Glomerular endothelial cell (primary cell): ENCODE results near the gene SLC22A12. TPM values are rescaled to one million over a fixed set of nuclear protein-coding genes. Genes with fewer than 3 reads are reported as not detected.

Experiments used
- DNase-seq: peaks from one replicate; pipeline ENCODE4 v3.0.0-alpha.2; 2011; ENCODE audit warnings: low read depth, low spot score; ENCODE audit errors: extremely low read depth
- total RNA-seq: library from RNA; depleted of rRNA; stranded (reverse); fragments of >200 nt; gene quantifications from 2 replicates; pipeline ENCODE4 v1.2.3, GENCODE V29; 2015

The SLC22A12 gene
- total RNA-seq, 1 donor from 2014 or later: not detected

DNA sequence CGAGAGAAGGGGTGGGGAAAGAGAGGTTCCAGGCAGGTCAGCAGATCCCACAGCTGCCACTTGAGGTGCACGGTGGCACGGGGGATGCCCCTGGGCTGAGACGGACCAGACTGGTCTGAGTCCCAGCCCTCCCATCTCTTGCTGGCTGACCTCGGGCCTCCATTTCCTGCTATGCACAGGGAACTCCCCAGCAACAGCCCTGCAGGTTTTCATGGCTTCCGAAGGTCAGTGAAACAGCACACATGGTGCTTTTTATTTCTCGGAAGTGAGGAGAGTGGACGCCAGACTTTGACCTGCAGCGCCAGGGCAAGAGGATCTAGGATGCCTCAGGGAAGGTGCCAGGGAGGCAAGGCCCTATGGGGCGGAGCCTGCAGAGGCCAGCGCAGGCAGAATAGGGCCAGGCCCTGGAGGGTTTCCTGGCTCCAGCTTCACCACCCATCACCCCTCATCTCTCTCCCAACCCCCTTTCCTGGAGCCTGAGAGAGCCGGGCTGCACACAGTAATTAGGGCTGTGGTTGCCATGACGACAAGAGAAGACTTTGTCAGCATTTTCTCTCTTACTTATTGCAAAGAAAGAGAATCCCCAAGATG lies 29.5 kb downstream of the SLC22A12 start:
- no peak for DNase-seq

DNA sequence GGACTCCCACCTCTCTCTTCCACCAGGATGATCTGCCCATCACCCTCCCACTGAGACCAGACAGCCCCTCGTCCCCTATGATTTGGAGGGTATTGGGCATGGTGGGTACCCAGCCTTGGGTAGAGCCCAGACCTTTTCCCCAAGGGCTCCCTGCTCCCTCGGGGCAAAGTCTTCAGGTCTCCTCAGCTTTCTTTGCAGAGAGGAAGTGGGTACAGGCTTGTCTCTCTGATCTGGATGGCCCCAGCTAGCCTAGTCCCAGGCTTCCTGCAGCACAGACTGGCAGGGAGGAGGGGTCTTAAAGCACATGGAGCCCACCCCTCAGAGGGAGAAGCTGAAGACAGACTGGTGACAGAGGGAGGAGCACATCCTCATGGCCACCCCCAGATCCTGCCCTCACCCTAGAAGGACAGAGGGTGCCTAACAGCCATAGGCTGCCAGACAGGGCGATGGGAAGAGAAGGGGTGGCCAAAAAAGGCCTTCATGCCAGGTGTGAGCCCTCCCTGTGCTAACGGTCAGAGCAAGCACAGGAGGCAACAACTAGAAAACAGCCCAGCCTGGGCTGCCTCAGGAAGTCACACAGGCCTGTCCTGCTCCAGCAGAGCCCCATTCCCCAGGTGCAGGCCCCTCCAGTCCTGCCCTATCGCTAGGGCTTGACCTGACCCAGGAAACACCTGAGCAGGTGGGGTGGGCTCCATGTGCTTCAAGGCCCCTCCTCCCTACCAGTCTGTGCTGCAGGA lies 30.4 kb downstream of the SLC22A12 start:
- DNase-seq: no peak

DNA sequence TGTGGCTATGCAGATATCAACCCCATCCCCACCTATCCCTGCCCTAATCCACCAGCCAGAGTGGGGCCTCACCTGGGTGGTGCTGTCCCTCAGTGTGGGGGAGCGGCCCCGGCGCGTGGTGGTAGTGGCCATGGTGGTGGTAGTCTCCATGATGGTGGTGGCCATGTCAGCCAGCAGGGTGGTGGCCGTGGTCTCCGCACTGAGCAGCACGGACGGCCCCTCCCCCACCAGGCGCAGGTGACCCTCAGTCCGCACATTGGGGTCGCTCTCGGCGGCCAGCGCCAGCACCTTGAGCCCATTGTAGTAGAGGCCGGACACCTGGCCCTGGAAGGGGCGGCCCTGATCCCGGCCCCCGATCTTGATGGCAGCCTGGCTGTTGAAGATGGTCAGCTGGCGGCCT lies 31.7 kb downstream of the SLC22A12 start:
- no peak for DNase-seq

DNA sequence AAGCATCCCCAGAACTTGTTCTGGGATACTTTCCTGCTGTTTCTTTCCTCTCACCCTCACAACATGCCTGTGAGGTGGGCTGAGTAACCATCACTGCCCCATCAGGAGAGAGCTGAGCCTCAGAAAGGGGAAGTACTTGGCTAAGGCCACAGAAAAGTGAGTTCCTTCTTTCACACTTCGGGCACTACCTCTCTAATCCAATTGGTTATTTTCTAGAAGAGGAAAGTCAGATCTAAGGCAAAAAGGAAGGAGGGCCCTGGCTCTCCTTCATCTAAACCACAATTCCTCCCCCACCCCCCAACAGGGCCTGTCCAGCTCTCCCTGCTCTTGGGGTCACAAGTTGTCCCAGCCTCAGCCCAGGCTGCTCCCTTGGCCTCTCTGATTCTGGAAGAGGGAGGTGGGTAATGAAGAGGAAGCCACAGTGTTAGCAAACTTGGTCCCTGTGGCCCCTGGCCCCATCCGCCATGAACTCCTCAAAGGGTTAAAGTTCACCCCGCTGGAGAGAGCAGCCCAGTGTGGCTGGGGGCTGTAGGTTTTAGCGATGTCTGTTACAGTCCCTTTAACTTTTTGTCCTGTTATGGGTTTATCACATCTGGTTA lies 34.0 kb downstream of the SLC22A12 start:
- DNase-seq: no peak

DNA sequence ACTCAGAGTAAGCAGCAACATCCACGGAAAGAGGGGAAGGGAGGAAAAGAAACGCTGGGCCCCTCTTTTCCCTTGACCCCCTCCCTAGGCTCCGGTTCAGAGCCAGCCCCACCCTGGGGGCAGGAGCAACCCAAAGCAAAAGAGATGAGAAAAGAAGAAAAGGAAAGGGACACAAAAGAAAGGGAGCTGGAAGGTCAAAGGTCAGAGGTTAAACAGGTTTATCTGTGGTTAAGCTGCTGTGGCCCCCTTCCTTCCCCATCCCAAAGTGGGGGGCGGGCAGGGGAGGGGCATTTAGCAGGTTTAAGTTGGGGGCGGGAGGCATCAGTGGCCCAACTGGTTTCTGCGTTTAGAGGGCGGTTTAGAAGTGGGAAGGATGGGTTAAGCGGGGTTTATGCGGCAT lies 35.6 kb downstream of the SLC22A12 start:
- no peak for DNase-seq

DNA sequence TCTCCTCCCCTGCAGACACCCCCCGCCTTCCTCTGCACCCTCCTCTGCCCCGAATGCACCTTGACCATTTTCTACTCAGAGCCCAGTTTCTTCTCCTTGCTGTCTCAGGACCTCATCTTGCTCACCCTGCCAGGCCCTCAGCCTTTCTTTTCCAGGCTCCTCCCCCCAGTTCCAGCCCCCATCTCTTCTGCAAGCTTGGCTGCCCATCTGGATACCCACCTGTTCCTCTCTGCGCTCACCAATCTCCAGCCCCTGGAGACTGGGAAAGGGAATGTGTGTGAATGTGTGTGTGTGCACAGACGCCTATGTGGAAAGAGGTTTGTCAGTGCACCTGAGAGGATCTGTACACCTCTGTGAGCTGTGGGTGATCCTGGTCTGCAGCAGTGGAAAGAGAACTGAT lies 36.4 kb downstream of the SLC22A12 start:
- no peak for DNase-seq

DNA sequence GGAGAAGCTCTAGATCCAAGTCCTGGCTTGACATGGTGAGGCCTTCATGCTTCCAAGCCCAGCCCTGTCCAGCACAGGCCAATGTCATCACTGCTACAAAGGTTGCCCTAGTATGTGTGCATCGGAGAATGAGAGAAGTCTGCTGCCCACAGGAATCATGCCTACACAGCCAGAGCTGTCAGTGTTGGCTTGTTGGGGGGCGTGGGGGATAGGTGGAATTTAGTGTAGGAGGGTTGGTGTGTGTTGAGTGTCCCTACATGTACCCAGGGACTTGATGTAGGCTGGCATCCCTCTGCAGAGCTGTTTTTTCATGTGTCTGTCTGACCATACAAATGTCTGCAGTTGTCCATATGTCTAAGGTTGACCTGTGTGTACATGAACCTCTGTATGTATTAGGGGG lies 37.6 kb downstream of the SLC22A12 start:
- no peak for DNase-seq

DNA sequence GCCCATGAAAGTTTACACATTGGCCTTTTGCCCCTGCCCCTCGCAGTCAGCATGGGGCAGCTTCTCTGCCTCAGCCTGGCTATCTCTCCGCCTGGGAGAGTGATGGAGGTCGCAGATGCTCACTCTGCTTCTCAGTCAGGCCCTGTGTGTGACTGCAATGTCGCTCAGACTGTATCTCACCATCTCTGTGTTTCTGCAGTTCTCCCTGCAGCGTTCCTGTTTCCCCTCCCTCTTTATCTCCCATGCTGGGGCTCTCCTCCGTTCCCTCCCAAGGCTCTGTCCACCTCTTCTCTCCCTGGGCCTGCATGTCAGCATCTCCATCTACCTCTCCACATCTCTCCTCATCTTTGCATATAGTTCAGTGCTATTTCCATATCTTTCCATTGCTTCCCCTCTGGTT lies 38.1 kb downstream of the SLC22A12 start:
- no peak for DNase-seq

DNA sequence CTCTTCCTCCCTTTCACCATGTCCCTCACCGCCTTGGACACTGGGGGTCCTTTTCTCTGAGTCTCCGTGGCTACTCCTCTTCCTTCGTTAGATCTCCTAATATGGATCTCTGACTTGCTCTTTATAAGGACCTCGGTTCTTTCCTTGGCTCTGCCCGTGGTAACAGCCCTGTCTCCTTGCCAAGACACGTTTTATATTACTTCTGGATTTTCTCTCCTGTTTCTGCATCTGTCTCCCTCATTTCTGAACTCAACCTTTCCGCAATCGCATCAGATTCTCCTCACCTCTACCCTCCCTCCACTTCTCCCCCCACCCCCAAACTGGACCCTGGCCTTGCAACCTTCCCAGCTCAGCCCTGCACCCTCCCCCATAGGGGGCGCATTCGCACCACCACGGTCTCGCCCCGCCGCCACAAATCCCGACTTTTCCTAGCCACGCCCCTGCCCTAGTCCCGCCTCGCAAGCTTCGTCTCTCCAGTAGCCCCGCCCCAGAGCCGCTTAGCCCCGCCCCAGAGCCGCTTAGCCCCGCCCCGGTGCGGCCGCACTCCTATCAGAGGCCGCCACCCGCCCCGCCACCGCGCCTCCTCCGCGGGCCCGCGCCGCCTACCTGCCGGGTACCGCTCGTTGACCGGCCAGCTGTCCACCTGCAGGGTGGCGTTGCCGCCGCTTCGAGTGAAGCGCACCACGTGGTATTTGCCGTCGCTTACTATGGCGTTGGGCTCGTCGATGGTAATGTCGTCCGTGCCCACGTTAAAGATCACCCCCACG lies 39.0 kb downstream of the SLC22A12 start:
- DNase-seq: no peak

DNA sequence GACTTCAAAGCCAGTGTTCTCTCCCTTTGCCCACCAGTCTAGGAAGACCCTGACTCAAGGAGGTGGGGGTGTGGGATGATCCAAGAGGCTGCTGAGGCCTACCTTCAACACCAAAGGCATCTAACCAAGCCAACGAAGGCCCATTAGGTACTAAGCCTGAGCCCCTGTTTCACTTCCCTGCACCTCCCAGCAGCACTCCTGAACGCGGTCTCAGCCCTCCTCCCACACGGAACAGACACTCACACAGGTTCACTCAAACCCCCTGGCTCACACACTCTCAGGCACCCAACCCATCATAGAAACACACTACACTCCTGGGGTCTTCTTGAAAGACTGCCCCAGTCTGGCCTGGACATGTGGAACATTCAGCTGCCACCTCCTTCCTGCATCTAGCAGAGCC lies 40.7 kb downstream of the SLC22A12 start:
- no peak for DNase-seq

DNA sequence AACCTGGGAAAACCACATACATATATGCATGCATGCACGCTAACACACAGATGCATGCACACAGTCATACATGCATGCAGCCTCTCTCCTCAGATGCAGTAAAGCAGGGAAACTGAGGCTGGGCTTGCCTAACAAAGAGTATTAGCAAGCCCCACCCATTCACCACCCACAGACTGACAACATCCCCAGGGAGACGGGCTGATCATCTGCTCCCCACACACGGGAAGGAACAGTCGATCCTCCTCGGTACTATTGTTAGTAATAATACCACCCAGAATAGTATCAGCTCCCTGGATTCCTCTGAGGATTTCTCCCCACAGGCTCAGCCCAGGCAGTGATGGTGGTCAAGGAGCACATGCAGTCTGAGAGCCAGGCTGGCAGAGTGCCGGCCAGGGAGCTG lies 41.2 kb downstream of the SLC22A12 start:
- DNase-seq: no peak

DNA sequence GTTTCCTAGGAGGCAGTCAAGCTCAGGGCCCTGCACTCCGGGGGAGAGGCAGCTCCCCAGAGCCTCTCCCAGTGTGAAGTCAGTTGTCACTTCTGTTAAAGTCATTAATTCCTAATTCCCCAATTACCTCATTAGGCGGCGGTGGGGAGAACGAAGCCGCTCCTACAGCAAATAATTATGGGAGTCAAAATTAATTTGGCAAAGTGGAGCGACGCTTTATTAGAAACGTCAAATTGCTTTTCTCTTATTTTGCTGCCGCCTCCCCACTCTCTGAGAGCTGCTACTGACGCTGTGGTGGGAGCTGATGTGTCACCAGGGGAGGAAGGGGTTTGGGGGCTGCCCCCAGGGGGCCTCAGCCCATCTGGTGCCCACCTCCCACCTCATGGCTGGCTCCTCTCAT lies 41.6 kb downstream of the SLC22A12 start:
- DNase-seq: no peak

DNA sequence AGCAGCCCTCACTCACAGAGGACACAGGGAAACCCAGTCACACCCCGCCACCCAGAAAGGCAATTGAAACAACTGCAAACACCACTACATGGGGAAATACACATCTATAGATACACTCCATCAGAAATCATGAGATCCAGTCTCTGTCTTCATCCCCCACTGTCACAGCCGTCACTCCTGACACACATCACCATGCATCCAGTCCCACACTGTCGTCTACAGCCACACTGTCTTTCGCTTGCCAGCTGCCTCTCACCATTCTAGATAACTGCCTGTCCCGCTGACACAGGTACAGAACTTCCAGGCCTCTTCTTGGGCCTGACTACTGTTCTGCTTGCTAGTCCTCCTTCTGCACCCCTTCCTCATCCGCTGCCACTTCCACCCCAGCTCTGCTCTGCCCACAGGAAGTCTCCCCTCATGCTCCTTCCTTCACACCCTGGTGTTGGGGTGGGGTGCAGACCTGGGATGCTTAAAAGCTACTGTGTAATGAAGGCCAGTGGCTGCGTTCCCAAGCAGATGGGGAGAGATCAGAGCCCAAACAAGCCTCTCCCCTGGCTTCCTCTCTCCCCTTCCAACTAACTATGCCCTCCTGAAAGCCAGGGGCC lies 42.6 kb downstream of the SLC22A12 start:
- DNase-seq: no peak

DNA sequence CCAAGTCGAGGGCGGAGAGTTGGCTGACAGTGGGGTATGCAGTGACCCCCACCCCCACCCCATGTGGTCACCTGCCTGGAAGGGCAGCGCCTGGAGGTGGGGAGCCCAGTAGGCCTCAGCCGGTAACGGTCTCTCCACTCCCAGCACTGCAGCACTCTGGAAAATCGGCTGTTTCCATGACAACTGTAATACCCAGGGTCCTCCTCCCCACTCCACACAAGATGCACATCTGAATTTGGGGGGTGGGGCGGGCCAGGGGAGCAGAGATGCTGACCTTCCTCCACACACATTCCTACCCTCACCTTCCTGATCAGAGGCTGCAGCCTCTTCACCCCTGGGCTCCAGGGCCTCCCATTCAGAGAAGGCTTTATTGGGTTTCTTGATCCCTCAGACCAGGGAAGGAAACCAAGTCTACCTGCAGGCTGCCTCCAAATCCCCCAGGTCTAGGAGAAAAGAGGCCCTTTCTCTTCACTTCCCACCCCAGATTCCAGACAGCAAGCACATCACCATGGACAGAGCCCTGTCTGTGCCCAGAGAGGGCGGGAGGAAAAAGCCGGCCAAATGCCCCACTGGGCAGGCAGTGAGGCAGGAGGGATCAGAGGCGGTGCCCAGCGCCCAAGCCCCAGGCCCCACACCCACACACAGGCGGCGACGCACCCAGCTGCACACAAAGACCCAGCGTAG lies 46.5 kb downstream of the SLC22A12 start:
- DNase-seq: no peak

DNA sequence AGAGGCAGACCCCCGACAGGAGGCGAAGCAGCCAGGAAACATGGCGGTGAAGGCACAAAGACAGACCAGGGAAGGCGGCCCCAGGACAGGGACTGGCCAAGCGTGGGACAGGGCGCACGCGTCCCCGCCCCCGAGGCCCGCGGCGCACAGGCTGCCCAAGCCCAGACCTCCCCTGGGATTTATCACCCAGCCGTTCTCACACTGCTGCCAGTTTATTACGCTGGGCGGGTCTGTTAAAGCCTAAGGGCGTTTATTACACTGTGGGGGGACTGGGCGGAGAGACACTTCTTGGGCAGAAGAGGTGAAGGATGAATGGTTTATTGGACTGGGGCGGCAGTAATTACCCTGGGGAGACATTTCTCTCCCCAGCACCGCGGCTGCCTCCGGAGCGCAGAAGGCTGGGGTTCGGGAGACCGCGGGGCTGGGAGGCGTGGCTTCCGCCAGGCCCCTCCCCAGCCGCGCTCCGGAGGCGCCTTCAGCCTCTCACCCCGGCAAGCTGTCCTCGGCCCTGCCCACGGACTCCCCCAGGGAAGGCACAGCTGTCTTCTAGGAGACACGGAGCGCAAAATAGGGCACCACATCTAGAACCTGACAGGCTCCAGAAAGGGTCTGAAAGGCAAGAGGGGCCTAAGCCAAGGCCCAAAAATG lies 47.1 kb downstream of the SLC22A12 start:
- DNase-seq: no peak

DNA sequence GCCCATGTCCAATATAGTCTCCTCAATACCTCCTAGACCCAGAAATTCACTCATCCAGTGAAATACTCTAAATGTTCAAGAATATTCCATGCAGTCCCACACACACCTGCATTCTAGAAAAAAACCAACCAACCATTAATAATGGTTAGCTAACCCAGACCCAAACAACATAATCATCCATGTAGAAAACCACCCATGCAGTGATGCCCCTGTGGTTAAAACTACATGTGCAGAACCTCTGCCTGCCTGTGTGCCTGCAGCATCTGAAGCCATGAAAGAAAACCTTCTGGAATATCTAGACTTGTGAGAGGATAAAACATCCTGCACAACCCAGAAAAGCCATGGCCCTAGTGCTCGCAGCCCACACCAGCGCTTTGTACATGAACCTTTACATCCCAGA lies 47.8 kb downstream of the SLC22A12 start:
- DNase-seq: no peak

DNA sequence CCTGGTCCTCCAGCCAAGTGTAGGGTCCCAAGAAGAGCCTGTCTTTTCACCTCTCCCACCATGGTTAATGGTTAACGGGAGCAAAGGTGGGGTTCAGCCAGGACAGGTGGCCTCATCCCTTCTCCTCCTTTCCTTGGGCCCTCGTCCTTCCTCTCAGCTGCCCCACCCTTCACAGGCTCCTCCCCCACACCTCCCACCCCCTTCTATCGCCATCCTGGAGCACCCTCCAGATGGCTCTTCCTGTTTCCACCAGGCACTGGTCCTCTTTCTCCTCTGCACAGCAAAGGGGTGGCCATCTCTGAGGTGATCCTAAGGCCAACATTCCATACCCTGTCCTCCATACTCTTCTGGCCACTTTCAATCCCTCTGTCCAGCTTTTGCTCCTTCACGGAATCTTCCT lies 48.9 kb downstream of the SLC22A12 start:
- no peak for DNase-seq

DNA sequence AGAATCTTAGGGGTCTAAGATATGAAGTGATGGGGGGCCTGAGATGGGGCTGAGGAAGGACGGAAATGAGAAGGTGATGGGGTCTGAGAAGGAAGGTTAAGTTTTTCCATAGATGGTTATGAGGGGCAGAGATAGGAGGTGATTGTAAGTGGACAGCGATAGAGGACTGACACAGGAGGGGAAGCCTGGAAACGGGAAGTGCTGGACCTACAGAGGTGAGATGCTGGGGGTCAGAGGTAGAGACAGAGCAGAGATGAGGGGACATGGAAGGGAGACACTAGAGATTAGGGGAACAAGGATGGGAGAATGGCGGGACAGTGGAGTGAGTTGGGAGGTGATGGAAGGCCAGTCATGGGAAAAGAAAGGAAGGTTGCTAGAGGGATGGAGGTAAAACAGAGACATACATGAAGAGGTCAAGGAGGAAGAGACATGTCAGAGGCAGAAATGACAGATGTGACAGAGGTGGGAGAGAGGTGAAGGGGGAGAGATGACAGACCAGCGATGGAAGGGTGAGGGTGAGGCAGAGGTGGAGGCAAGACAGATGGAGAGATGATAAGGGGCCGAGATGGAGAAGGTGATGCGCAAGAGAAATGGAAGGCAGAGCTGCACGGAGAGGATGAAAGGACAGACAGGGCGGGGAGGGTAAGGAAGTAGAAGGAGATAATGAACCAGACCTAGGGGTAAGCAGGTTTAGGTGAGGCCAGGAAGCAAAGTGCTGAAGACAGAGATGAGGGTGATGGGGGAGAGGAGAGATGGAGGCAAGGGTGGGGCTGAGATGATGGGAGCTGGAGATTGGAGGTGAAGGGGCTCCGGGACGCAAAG lies 50.8 kb downstream of the SLC22A12 start:
- DNase-seq: no peak

DNA sequence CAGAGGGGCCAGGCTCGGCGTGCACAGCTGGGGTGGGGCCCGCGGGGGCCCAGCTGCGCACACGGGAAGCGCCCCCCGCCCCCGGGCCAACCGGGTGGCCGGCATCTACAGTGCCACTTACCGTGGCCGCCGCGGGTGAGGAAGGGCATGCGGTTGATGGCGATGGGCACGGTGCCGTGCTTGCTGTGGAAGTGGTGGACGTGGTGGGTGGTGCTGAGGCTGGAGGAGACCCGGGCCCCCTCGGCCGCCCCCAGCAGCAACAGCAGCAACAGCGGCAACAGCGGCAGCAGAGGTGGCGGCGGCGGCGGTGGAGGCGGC lies 51.4 kb downstream of the SLC22A12 start:
- no peak for DNase-seq

DNA sequence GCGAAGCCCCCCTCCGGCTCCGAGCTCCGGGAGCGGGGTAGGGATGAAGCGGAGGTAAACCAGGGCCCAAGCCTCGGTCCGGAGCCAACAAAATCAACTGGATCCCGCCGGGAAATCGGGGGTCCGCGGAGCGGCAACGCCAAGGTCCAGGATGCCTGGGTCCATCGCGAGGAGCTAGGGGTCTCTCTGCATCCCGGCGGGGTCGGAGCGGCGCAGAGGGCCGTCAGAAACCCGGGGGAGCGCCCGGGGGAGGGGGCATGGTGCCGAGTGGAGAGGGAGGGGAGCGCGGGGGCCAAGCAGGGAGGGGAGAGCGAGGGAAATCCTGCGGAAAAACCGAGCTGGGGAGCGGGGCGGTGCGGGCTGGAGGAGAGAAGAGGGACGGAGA lies 51.8 kb downstream of the SLC22A12 start:
- DNase-seq: no peak
